22Rv1 (cell line): ENCODE data around the gene ARHGEF17.

Source experiments
- CTCF ChIP-seq: fragments of 450-650 bp; IDR thresholded peaks from 2 replicates; pipeline ENCODE4 v1.5.1; 2017; ENCODE audit warnings: mild to moderate bottlenecking
- ZFX ChIP-seq: fragments of 450-650 bp; IDR thresholded peaks from 2 replicates; pipeline ENCODE4 v1.6.1; 2017; ENCODE audit warnings: antibody characterized with exemption, borderline replicate concordance

GRCh38 chr11:73292525-73292894, 15.6 kb upstream of the ARHGEF17 start:
- no peak for TF ChIP-seq CTCF
- no peak for TF ChIP-seq ZFX
